HG03280 (cell line): ENCODE measurements around the gene TRIM4.

Source experiments
- ATAC-seq: cut with Tn5 transposase; IDR thresholded peaks from one replicate; pipeline ENCODE4 v1.9.1; 2021; ENCODE audit warnings: mild to moderate bottlenecking, moderate library complexity; ENCODE audit not compliant: unreplicated experiment

TRIM4 gene

GRCh38 chr7:99848420-99849216, 70.7 kb downstream of the TRIM4 start:
- no peak for ATAC-seq

DNA sequence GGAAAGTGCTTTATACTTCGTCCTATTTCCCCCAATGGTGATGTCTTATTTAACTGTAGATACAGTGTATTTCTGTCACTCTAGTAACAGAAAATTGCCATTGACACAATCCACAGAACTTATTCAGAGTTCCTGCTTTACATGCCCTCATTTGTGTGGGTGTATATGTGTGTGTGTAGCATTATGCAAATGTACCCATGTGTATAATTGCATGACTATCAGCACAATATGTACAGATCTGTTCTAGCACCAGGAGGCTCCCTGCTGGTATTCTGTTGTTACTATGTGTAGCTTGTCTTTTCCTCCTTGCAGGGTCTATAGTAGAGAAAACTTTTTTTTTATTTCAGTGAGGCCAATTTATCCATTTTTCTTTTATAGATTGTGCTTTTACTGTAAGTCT, 75.0 kb downstream of the TRIM4 start:
- no peak for ATAC-seq

GRCh38 chr7:99843808-99844207, 75.5 kb downstream of the TRIM4 start:
- ATAC-seq, result no peak

- no peak for ATAC-seq
Observed at GRCh38 chr7:99842926-99843325, 76.4 kb downstream of the TRIM4 start.
